Activated CD8-positive, alpha-beta T cell treated with anti-CD3 and anti-CD28 coated beads for 36 hours (primary cell): ENCODE results near the gene INSL4. TPM values are rescaled to one million over a fixed set of nuclear protein-coding genes. Genes with fewer than 3 reads are reported as not detected.

ENCODE experiments used
- ATAC-seq: fragments of 200-7000 bp; cut with Tn5 transposase; one replicate; pipeline ENCODE4 v1.10.0; 2021; ENCODE audit warnings: mild to moderate bottlenecking, moderate library complexity
- CTCF ChIA-PET: fragments of 350-600 bp; sonication (Branson Sonifier 250); formaldehyde crosslinking; loops from one replicate; lab custom pipeline; 2021; ENCODE audit warnings: antibody characterized with exemption; lab: Charles Lee
- POLR2A ChIA-PET: fragments of 350-600 bp; sonication (Branson Sonifier 250); formaldehyde crosslinking; loops from one replicate; lab custom pipeline; 2021; ENCODE audit warnings: antibody characterized with exemption; lab: Charles Lee
- DNase-seq: peaks from one replicate; pipeline ENCODE4 v3.0.0-alpha.2; 2020
- H3K27ac Mint-ChIP-seq: one replicate; pipeline ENCODE4 v1.8.0; 2021; ENCODE audit warnings: mild to moderate bottlenecking, mixed read lengths
- H3K27me3 Mint-ChIP-seq: one replicate; pipeline ENCODE4 v1.8.0; 2021; ENCODE audit warnings: mixed read lengths
- H3K36me3 Mint-ChIP-seq: one replicate; pipeline ENCODE4 v1.8.0; 2021; ENCODE audit warnings: low read depth, mixed read lengths
- H3K4me1 Mint-ChIP-seq: one replicate; pipeline ENCODE4 v1.8.0; 2021; ENCODE audit warnings: low read depth, mixed read lengths
- H3K4me3 Mint-ChIP-seq: one replicate; pipeline ENCODE4 v1.8.0; 2021; ENCODE audit warnings: mild to moderate bottlenecking, moderate library complexity, mixed read lengths
- H3K9me3 Mint-ChIP-seq: one replicate; pipeline ENCODE4 v1.8.0; 2021; ENCODE audit warnings: mixed read lengths
- CTCF ChIP-seq: fragments of 200-600 bp; IDR thresholded peaks from one replicate; pipeline ENCODE4 v1.8.0; 2022; ENCODE audit warnings: antibody characterized with exemption, mild to moderate bottlenecking
- intact Hi-C: fragments of 100-400 bp; cut with micrococcal nuclease; formaldehyde crosslinking; loops from one replicate; pipeline ENCODE4 v1.10.0; 2022
- total RNA-seq, 2 experiments: library from RNA; stranded (reverse); gene quantifications; one replicate each; pipeline ENCODE4 v1.2.3, GENCODE V29; 2021

Gene INSL4
- total RNA-seq, 2 experiments from 2014 or later, result not detected

GRCh38 chr9:5188060-5188984, 42.9 kb upstream of the INSL4 start:
- H3K27ac Mint-ChIP-seq, result no peak overlapping the region
- CTCF ChIA-PET, result interaction anchor here (0.7 to 1.7 kb wide), 8 partner anchors 35 to 412 kb away, joined by 3 to 7 read pairs (median 4); partner anchors contain the start of gene PLGRKT
- H3K27me3 Mint-ChIP-seq, result no peaks in the 10 kb centered on the region
- no peak overlapping the region for H3K4me3 Mint-ChIP-seq
- POLR2A ChIA-PET, result interaction anchor here (1.1 kb wide), 1 partner anchor 60 kb away, joined by 4 read pairs; no protein-coding TSS in a partner anchor
- ATAC-seq, result no peak
- intact Hi-C loops, result loop anchor here (10.0 kb wide), 1 partner anchor 434 kb away; no protein-coding TSS in a partner anchor
- TF ChIP-seq CTCF, result no peak
- no peaks in the 10 kb centered on the region for H3K9me3 Mint-ChIP-seq
- peak; percentile 5 for DNase-seq
- H3K4me1 Mint-ChIP-seq, result peaks cover 21% of the 10 kb centered on the region
- H3K36me3 Mint-ChIP-seq, result no peaks in the 10 kb centered on the region

GRCh38 chr9:5191985-5192384, 39.2 kb upstream of the INSL4 start:
- H3K27ac Mint-ChIP-seq, result no peak overlapping the region
- no peaks in the 10 kb centered on the region for H3K36me3 Mint-ChIP-seq
- H3K27me3 Mint-ChIP-seq, result peaks cover 1% of the 10 kb centered on the region
- H3K4me1 Mint-ChIP-seq, result peaks cover 4% of the 10 kb centered on the region
- POLR2A ChIA-PET, result interaction anchor here (1.1 kb wide), 1 partner anchor 219 kb away, joined by 3 read pairs; no protein-coding TSS in a partner anchor
- no peak overlapping the region for H3K4me3 Mint-ChIP-seq
- H3K9me3 Mint-ChIP-seq, result no peaks in the 10 kb centered on the region
- CTCF ChIA-PET, result no interaction called here
- intact Hi-C loops, result no loop called here
- no peak for TF ChIP-seq CTCF
- ATAC-seq (no peak), DNase-seq (no peak)

GRCh38 chr9:5193345-5193744, 37.9 kb upstream of the INSL4 start:
- Mint-ChIP-seq H3K4me3 (no peak overlapping the region), H3K36me3 (no peaks in the 10 kb centered on the region), H3K27ac (no peak overlapping the region), H3K4me1 (no peaks in the 10 kb centered on the region), H3K9me3 (no peaks in the 10 kb centered on the region), H3K27me3 (peaks cover 1% of the 10 kb centered on the region)
- DNase-seq (no peak), ATAC-seq (no peak)
- ChIA-PET CTCF (no interaction called here), POLR2A (interaction anchor here (1.1 kb wide), 1 partner anchor 217 kb away, joined by 3 read pairs; no protein-coding TSS in a partner anchor)
- intact Hi-C loops, result no loop called here
- no peak for TF ChIP-seq CTCF

- no peak for TF ChIP-seq CTCF
- intact Hi-C loops, result no loop called here
- POLR2A ChIA-PET, result no interaction called here
Observed at GRCh38 chr9:5195463-5195862, 35.8 kb upstream of the INSL4 start.

GRCh38 chr9:5205071-5205470, 26.1 kb upstream of the INSL4 start:
- no peaks in the 10 kb centered on the region for H3K27me3 Mint-ChIP-seq
- intact Hi-C loops, result no loop called here
- no peak for TF ChIP-seq CTCF
- H3K9me3 Mint-ChIP-seq, result peaks cover 4% of the 10 kb centered on the region
- H3K36me3 Mint-ChIP-seq, result no peaks in the 10 kb centered on the region
- DNase-seq (no peak), ATAC-seq (peak; percentile 27)
- H3K4me3 Mint-ChIP-seq, result no peak overlapping the region
- no peak overlapping the region for H3K27ac Mint-ChIP-seq
- ChIA-PET POLR2A (no interaction called here), CTCF (no interaction called here)
- no peaks in the 10 kb centered on the region for H3K4me1 Mint-ChIP-seq

More at GRCh38 chr9:5195463-5195862, 35.8 kb upstream of the INSL4 start:
- Mint-ChIP-seq H3K27ac (no peak overlapping the region), H3K9me3 (no peaks in the 10 kb centered on the region), H3K27me3 (peaks cover 1% of the 10 kb centered on the region), H3K36me3 (no peaks in the 10 kb centered on the region), H3K4me1 (no peaks in the 10 kb centered on the region), H3K4me3 (no peak overlapping the region)
- CTCF ChIA-PET, result interaction anchor here (2.3 kb wide), 1 partner anchor 9 kb away, joined by 12 read pairs; no protein-coding TSS in a partner anchor
- no peak for ATAC-seq
- no peak for DNase-seq
